Smooth muscle cell of trachea (primary cell): ENCODE measurements around the gene HOXC10. TPM values are rescaled to one million over a fixed set of nuclear protein-coding genes. Genes with fewer than 3 reads are reported as not detected.

Experiments
- total RNA-seq: library from RNA; depleted of rRNA; stranded (reverse); fragments of >200 nt; gene quantifications from 2 replicates; pipeline ENCODE4 v1.2.1, GENCODE V29; 2014

The HOXC10 gene
- not detected in 2 replicates for total RNA-seq

GRCh38 chr12:53984901-53985691 is at the start of gene HOXC10:
Gene HOXC10 (plus strand): TSS chr12:53985146. CDS start chr12:53985260, 114 bp downstream.

DNA sequence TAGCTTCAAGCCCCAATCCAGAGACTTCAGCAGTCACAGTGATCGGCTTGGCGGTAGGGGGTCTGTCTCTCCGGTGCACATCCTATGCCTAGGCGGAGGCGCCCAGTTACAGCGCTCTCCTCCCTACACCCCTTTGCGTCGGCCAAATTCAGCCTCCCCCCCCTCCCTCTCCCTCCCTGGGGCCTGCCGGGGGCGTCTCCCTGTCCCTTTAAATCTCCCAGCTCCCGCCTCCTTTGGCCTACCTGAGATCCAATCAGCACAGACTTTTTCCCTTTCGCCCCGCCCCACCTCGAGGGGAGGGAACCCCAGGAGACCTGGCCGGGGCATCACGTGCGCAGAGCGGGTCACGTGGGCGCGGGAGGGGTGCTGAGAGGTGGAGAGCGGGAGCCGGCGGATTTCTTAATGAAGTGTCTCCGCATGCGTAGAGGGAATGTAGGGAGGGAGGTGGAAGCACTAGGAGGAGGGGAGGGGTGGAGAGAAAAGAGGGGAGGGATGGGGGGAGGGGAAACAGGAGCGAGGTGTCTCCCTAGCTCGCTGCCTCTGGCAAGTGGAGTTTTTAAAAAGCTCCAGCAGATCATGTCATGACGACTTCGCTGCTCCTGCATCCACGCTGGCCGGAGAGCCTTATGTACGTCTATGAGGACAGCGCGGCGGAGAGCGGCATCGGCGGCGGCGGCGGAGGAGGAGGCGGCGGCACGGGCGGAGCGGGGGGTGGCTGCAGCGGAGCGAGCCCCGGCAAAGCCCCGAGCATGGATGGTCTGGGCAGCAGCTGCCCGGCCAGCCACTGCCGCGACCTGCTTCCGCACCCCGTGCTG is 46.4 kb upstream of the HOXC10 start, which contains the start of gene HOXC13:
HOXC13 (plus strand) TSS at position 506 of the 815 bp plus-strand sequence; CDS start at position 582, 76 bp downstream.

GRCh38 chr12:53954694-53955035 is 30.3 kb upstream of the HOXC10 start, which contains the start of gene HOXC12:
Gene HOXC12 (plus strand): TSS chr12:53954903. CDS start chr12:53954930, 27 bp downstream.

GRCh38 chr12:53972722-53973235 is 12.2 kb upstream of the HOXC10 start, which contains the start of gene HOXC11:
Gene HOXC11 (plus strand): TSS chr12:53973126. CDS start chr12:53973242, 116 bp downstream.

GRCh38 chr12:53974084-53975063 is 10.6 kb upstream of the HOXC10 start, which contains the start of gene HOTAIR:
Gene HOTAIR (minus strand): TSS chr12:53974954.

DNA sequence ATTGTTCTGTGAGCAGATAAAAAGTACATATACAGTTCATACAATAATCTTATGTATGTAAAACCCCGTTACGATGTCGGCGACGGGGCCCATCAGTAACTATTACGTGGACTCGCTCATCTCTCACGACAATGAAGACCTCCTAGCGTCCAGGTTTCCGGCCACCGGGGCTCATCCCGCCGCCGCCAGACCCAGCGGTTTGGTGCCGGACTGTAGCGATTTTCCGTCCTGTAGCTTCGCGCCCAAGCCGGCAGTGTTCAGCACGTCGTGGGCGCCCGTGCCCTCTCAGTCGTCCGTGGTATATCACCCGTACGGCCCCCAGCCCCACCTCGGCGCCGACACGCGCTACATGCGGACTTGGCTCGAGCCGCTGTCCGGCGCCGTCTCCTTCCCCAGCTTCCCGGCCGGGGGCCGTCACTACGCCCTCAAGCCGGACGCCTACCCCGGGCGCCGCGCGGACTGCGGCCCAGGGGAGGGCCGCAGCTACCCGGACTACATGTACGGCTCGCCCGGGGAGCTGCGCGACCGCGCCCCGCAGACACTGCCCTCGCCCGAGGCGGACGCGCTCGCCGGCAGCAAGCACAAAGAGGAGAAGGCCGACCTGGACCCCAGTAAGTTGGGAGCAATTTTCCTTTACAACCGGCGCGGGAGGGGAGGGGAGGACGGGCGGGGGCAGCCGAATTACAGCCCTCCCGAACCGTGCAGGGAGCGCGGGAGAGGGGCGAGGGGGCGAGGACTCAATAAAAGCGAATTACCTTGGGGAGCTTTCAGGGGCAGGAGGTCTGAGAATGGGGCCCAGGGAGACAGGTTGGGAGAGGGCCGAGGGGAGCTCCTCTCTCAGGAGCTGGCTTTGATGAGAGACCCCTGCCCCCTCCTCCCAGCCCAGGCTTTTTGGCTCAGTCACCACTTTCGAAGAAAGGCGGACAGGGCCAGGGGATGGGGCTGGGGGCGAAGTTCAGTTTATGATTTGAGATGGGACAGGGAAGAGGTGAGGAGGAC is 15.5 kb downstream of the HOXC10 start, which contains the start of gene HOXC9:
HOXC9 (plus strand) TSS at position 46 of the 999 bp plus-strand sequence; CDS start at position 74, 28 bp downstream.

DNA sequence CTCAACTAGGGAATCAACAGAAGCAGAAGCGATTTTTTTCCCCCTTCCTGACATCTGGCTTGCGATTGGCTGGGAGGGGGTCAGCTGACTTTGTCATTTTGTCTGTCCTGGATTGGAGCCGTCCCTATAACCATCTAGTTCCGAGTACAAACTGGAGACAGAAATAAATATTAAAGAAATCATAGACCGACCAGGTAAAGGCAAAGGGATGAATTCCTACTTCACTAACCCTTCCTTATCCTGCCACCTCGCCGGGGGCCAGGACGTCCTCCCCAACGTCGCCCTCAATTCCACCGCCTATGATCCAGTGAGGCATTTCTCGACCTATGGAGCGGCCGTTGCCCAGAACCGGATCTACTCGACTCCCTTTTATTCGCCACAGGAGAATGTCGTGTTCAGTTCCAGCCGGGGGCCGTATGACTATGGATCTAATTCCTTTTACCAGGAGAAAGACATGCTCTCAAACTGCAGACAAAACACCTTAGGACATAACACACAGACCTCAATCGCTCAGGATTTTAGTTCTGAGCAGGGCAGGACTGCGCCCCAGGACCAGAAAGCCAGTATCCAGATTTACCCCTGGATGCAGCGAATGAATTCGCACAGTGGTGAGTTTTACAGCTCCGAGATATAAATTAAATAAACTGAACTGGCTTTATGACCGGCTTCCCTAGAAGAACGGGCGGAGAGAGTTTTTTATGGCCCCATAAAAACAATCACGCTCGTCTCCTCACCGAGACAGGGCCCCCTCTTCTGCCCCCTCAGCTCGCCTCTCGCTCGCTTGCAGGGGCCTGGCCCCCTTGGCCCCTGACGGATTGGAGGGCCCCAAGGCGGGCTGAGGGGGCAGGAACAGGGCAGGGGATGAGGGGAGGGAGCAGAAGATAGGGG is 43.6 kb downstream of the HOXC10 start, which contains the start of gene HOXC6:
HOXC6 (plus strand) TSS at position 127 of the 888 bp plus-strand sequence; CDS start at position 209, 82 bp downstream.

GRCh38 chr12:54032627-54033100 is 47.7 kb downstream of the HOXC10 start, which contains the start of gene HOXC5:
Gene HOXC5 (plus strand): TSS chr12:54033050. CDS start chr12:54033123, 73 bp downstream.

Other genes with a start within 250 kb of the HOXC10 start
- not detected in 2 replicates for gene CISTR, start 233.2 kb upstream of the HOXC10 start, total RNA-seq
- not detected in 2 replicates for gene HOXC13, start 46.3 kb upstream of the HOXC10 start, total RNA-seq
- not detected in 2 replicates for gene HOXC12, start 30.2 kb upstream of the HOXC10 start, total RNA-seq
- not detected in 2 replicates for gene HOXC11, start 12.0 kb upstream of the HOXC10 start, total RNA-seq
- gene HOTAIR, start 10.2 kb upstream of the HOXC10 start, total RNA-seq: not detected in 2 replicates
- gene HOXC9, start 15.0 kb downstream of the HOXC10 start, total RNA-seq: 0.15 and 0.33 TPM in 2 replicates
- 0.33 TPM in 1 of 2 replicates, not detected in the other for gene HOXC8, start 23.8 kb downstream of the HOXC10 start, total RNA-seq
- gene HOXC6, start 43.3 kb downstream of the HOXC10 start, total RNA-seq: under 0.01 TPM in 2 replicates
- 0.33 TPM in 1 of 2 replicates, not detected in the other for gene HOXC5, start 47.9 kb downstream of the HOXC10 start, total RNA-seq
- 0.15 and 0.17 TPM in 2 replicates for gene HOXC4, start 68.7 kb downstream of the HOXC10 start, total RNA-seq
- gene SMUG1, start 203.8 kb downstream of the HOXC10 start, total RNA-seq: 30.6 and 38.0 TPM in 2 replicates